GM12875 (cell line): ENCODE results near the gene NDUFA8.

Source experiments
- H3K4me3 ChIP-seq: one replicate; pipeline ENCODE4 v1.5.1; 2011; ENCODE audit warnings: low read depth, low read length, control low read depth
- CTCF ChIP-seq: IDR thresholded peaks from 2 replicates; pipeline ENCODE4 v1.5.1; 2011; ENCODE audit warnings: low read depth, mild to moderate bottlenecking, control low read depth, inconsistent platforms, low read length, moderate library complexity, borderline replicate concordance; ENCODE audit not compliant: insufficient read depth

The NDUFA8 gene

GRCh38 chr9:122111413-122112085 is 48.0 kb downstream of the NDUFA8 start:
- TF ChIP-seq CTCF: no peak
- no peak overlapping the region for H3K4me3 ChIP-seq

- no peak for TF ChIP-seq CTCF
- no peak overlapping the region for H3K4me3 ChIP-seq
Measured at GRCh38 chr9:122110100-122110833, 49.3 kb downstream of the NDUFA8 start.

GRCh38 chr9:122109035-122109813 is 50.4 kb downstream of the NDUFA8 start:
- no peak overlapping the region for H3K4me3 ChIP-seq
- no peak for TF ChIP-seq CTCF

- TF ChIP-seq CTCF: no peak
Measured at GRCh38 chr9:122107291-122107805, 52.2 kb downstream of the NDUFA8 start.

GRCh38 chr9:122106576-122106975 is 53.0 kb downstream of the NDUFA8 start:
- no peak overlapping the region for H3K4me3 ChIP-seq
- no peak for TF ChIP-seq CTCF

More at GRCh38 chr9:122107291-122107805, 52.2 kb downstream of the NDUFA8 start:
- H3K4me3 ChIP-seq: no peak overlapping the region

- no peak overlapping the region for H3K4me3 ChIP-seq
- TF ChIP-seq CTCF: no peak
Measured at GRCh38 chr9:122103985-122104384, 55.6 kb downstream of the NDUFA8 start.
